ENCODE data around the gene PDIA4. TPM values are rescaled to one million over a fixed set of nuclear protein-coding genes. Genes with fewer than 3 reads are reported as not detected.

The PDIA4 gene
- total RNA-seq, 1 donor from 2014 or later: 123 TPM

DNA sequence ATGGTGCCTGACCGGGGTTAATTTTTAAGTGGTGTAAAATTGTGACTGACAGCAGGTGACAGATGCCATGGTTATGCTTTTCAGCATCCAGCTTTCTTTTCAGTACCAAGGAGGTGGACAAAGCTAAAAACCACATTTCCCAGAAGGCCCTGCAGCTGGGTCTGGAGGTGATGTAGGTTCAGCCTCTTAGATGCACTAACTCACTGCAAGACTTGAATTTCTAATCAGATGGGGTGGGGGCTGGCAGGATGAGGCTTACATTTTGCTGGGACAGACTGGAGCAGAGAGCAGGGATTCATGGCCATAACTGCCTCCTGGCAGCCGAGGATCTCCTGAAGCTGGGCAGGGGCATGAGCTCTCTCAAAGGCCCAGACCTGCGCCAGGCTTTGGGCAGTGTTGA, 52.4 kb downstream of the PDIA4 start:
- H3K36me3 ChIP-seq: no peaks in the 10 kb centered on the region
- H3K27ac ChIP-seq: no peak overlapping the region
- H3K4me1 ChIP-seq: no peaks in the 10 kb centered on the region
- H3K9me3 ChIP-seq: no peaks in the 10 kb centered on the region
- intact Hi-C loops (cut with DNase I): no loop called here
- TF ChIP-seq, protein P1, sequence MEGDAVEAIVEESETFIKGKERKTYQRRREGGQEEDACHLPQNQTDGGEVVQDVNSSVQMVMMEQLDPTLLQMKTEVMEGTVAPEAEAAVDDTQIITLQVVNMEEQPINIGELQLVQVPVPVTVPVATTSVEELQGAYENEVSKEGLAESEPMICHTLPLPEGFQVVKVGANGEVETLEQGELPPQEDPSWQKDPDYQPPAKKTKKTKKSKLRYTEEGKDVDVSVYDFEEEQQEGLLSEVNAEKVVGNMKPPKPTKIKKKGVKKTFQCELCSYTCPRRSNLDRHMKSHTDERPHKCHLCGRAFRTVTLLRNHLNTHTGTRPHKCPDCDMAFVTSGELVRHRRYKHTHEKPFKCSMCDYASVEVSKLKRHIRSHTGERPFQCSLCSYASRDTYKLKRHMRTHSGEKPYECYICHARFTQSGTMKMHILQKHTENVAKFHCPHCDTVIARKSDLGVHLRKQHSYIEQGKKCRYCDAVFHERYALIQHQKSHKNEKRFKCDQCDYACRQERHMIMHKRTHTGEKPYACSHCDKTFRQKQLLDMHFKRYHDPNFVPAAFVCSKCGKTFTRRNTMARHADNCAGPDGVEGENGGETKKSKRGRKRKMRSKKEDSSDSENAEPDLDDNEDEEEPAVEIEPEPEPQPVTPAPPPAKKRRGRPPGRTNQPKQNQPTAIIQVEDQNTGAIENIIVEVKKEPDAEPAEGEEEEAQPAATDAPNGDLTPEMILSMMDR (IDR thresholded peaks at IDR 0.05): no peak
- no peak for ATAC-seq
- no peak for DNase-seq
- H3K27me3 ChIP-seq (ENCODE audit: low read depth): peaks cover 4% of the 10 kb centered on the region
- no peak overlapping the region for H3K4me3 ChIP-seq

DNA sequence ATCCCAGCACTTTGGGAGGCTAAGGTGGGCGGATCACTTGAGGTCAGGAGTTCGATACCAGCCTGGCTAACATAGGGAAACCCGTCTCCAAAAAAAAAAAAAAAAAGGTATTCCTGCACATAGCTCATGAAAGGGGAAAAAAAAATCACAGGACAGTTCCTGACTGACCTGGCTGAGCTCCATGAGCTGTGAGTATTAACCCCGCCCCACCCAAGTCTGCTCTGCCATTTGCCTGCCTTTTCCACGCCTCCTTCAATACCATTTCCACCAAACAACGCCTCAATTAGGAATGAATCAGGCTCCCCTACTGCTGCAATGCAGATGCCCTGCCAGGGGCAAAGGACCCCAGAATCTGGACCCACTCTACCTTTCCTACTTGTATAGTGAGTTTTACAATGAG, 55.0 kb downstream of the PDIA4 start:
- H3K4me1 ChIP-seq: no peaks in the 10 kb centered on the region
- peaks cover 4% of the 10 kb centered on the region for H3K27me3 ChIP-seq (ENCODE audit: low read depth)
- no peak overlapping the region for H3K4me3 ChIP-seq
- H3K27ac ChIP-seq: no peak overlapping the region
- DNase-seq: no peak
- no peaks in the 10 kb centered on the region for H3K36me3 ChIP-seq
- intact Hi-C loops (cut with DNase I): no loop called here
- ATAC-seq: no peak
- no peaks in the 10 kb centered on the region for H3K9me3 ChIP-seq
- TF ChIP-seq, protein P1 (IDR thresholded peaks at IDR 0.05): no peak

DNA sequence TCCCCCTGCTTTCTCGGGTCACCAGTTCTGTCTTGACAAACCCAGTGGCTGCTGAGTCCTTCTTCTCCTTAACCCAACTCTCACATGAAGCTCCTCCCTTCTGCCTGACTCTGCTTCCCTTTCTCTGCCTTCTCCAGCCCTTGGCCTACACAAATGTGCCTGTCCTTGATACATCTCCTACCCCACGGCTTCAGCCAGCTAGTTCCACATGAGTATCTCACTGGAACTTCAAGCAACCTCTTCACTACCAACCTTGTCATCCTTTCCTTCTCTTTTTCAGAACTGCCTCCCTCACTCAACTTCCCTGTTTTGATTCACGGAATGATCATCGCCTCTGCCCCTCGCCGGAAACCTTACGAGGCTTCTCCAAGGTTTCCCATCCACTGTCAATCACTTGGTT, 55.9 kb downstream of the PDIA4 start:
- Histone ChIP-seq H3K27ac (no peak overlapping the region), H3K4me1 (no peaks in the 10 kb centered on the region), H3K27me3 (ENCODE audit: low read depth) (peaks cover 1% of the 10 kb centered on the region), H3K36me3 (no peaks in the 10 kb centered on the region), H3K9me3 (no peaks in the 10 kb centered on the region), H3K4me3 (no peak overlapping the region)
- ATAC-seq (peak in 1 of 2 donors; percentile 75), DNase-seq (no peak)
- intact Hi-C loops (cut with DNase I): no loop called here
- TF ChIP-seq, protein P1 (IDR thresholded peaks at IDR 0.05): no peak

DNA sequence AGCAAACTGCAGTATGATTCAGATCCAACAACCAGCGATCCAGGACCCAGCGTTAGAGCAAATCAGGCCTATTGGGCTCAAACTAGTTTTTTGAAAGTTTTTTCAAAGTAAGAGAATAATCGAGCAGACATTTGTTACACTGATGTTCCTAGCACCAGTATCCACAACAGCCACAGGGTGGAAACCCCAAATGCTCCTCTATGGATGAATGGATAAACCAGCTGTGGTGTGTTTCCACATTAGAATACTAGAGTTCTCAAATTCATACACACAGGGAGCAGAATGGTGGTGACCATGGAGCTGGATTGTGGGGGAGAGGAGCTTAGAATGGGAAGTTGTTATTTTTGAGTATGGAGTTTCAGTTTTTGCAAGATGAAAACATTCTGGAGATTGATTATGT, 60.7 kb downstream of the PDIA4 start:
- no peaks in the 10 kb centered on the region for H3K36me3 ChIP-seq
- no peak overlapping the region for H3K27ac ChIP-seq
- no peak for DNase-seq
- H3K9me3 ChIP-seq: no peaks in the 10 kb centered on the region
- no peaks in the 10 kb centered on the region for H3K27me3 ChIP-seq (ENCODE audit: low read depth)
- no peak overlapping the region for H3K4me3 ChIP-seq
- no peak for ATAC-seq
- TF ChIP-seq, protein P1 (IDR thresholded peaks at IDR 0.05): no peak
- H3K4me1 ChIP-seq: peaks cover 15% of the 10 kb centered on the region
- intact Hi-C loops (cut with DNase I): loop anchor here (10.0 kb wide), 2 partner anchors 393 to 463 kb away; no protein-coding TSS in a partner anchor

DNA sequence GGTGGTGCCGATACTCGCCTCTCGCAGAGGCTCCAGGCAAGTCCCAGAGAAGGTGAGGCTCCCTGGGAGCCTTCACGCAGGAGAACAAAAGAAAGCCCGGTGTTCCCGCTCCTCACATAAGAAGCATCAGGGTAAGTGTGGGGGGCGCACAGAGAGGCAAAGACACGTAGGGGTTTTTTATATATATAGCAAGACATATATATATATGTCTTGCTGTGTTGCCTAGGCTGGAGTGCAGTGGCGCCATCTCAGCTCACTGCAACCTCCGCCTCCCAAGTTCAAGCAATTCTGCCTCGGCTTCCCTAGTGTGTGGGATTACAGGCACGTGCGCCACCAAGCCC, 61.3 kb downstream of the PDIA4 start:
- intact Hi-C loops (cut with DNase I): loop anchor here (10.0 kb wide), 2 partner anchors 392 to 462 kb away; no protein-coding TSS in a partner anchor
- Histone ChIP-seq H3K27me3 (ENCODE audit: low read depth) (no peaks in the 10 kb centered on the region), H3K27ac (peak overlapping the region; percentile 56), H3K9me3 (no peaks in the 10 kb centered on the region), H3K36me3 (no peaks in the 10 kb centered on the region), H3K4me3 (peak overlapping the region; percentile 54), H3K4me1 (peaks cover 19% of the 10 kb centered on the region)
- TF ChIP-seq, protein P1 (IDR thresholded peaks at IDR 0.05): peak; percentile 24
- ATAC-seq: no peak
- DNase-seq: no peak
